Measurements from ENCODE around the gene PPP1R13B. TPM values are rescaled to one million over a fixed set of nuclear protein-coding genes. Genes with fewer than 3 reads are reported as not detected.

PPP1R13B gene
- total RNA-seq, 4 donors from 2014 or later: 5.6 to 71.6 (median 18.2) TPM

DNA sequence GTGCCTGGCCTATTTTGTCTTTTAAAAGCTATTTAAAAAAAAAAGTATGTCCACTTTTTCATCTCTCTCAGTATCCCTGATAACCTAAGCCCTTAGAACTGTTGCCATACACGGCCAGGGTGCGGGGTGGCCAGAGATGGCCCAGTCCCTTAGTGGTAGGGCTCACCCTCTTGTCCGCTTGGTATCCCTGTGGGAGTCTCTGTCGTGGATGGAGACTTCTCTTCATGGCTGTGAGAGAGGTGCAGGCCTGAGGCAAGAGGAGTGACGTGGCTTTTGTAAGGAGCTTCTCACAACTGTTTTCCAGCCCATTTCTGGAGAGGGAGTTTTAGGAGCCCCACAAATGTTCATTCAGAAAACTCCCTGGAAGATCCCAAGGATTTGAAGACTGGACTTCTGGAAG, 158.9 kb downstream of the PPP1R13B start:
- intact Hi-C loops (cut with DNase I; ENCODE audit: low total_unique reads): no loop called here
- TF ChIP-seq POLR2A (IDR thresholded peaks at IDR 0.05): no peak
- TF ChIP-seq, protein P1, sequence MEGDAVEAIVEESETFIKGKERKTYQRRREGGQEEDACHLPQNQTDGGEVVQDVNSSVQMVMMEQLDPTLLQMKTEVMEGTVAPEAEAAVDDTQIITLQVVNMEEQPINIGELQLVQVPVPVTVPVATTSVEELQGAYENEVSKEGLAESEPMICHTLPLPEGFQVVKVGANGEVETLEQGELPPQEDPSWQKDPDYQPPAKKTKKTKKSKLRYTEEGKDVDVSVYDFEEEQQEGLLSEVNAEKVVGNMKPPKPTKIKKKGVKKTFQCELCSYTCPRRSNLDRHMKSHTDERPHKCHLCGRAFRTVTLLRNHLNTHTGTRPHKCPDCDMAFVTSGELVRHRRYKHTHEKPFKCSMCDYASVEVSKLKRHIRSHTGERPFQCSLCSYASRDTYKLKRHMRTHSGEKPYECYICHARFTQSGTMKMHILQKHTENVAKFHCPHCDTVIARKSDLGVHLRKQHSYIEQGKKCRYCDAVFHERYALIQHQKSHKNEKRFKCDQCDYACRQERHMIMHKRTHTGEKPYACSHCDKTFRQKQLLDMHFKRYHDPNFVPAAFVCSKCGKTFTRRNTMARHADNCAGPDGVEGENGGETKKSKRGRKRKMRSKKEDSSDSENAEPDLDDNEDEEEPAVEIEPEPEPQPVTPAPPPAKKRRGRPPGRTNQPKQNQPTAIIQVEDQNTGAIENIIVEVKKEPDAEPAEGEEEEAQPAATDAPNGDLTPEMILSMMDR (IDR thresholded peaks at IDR 0.05): no peak
- Histone ChIP-seq H3K4me3 (no peak overlapping the region), H3K4me1 (no peaks in the 10 kb centered on the region), H3K27me3 (no peaks in the 10 kb centered on the region), H3K27ac (no peak overlapping the region), H3K9me3 (no peaks in the 10 kb centered on the region), H3K36me3 (no peaks in the 10 kb centered on the region)
- no peak for DNase-seq

DNA sequence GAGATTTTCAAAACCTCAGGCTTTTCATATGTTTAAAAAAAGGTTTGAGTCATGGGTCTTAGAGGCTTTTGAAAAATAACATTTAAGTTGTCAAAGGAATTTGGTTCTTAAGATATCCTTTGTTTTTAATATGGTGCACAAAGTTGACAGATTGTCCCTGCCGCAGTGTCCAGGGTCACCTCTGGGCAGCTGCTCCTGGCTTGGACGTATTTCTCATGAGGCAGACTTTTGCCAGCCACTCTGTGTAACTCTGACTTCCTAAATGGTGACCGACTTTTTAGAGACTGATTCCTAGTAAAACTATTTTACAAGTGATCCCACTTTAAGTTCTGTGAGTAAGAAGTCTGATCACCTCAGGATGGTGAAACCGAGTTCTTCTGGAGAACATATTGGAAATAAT, 159.7 kb downstream of the PPP1R13B start:
- Histone ChIP-seq H3K27me3 (no peaks in the 10 kb centered on the region), H3K9me3 (no peaks in the 10 kb centered on the region), H3K36me3 (no peaks in the 10 kb centered on the region), H3K4me1 (no peaks in the 10 kb centered on the region), H3K4me3 (no peak overlapping the region), H3K27ac (no peak overlapping the region)
- intact Hi-C loops (cut with DNase I; ENCODE audit: low total_unique reads): no loop called here
- DNase-seq: no peak
- TF ChIP-seq, protein P1 (IDR thresholded peaks at IDR 0.05): no peak
- no peak for TF ChIP-seq POLR2A (IDR thresholded peaks at IDR 0.05)

DNA sequence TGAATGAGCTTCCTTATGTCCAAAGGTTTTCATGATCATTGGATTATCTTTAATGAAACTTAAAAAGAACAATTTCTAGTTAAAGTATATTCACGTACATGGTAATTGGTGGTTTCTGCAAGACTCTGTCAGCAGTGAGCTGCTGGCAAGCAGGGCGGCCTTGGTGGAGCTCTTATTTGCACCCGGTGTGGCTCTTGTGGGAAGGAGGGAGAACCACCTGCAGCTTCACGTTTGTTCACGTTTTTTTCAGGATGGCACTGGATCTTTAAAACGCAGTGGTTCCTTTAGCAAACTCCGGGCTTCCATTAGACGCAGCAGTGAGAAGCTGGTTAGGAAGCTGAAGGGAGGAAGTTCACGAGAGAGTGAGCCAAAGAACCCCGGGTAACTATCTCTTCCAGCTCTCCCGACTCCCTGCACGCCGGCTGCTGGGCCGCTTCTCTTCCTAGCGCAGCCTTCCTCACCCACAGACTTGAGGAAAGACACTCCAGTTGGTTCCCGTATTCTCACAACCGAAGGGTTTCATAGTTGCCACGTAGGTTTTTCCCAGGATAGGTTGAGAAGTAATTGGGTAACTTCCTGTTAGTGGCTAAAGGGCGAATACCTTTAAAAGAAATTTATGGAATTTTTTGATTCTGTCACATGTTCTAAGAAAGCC, 160.4 kb downstream of the PPP1R13B start:
- intact Hi-C loops (cut with DNase I; ENCODE audit: low total_unique reads): no loop called here

DNA sequence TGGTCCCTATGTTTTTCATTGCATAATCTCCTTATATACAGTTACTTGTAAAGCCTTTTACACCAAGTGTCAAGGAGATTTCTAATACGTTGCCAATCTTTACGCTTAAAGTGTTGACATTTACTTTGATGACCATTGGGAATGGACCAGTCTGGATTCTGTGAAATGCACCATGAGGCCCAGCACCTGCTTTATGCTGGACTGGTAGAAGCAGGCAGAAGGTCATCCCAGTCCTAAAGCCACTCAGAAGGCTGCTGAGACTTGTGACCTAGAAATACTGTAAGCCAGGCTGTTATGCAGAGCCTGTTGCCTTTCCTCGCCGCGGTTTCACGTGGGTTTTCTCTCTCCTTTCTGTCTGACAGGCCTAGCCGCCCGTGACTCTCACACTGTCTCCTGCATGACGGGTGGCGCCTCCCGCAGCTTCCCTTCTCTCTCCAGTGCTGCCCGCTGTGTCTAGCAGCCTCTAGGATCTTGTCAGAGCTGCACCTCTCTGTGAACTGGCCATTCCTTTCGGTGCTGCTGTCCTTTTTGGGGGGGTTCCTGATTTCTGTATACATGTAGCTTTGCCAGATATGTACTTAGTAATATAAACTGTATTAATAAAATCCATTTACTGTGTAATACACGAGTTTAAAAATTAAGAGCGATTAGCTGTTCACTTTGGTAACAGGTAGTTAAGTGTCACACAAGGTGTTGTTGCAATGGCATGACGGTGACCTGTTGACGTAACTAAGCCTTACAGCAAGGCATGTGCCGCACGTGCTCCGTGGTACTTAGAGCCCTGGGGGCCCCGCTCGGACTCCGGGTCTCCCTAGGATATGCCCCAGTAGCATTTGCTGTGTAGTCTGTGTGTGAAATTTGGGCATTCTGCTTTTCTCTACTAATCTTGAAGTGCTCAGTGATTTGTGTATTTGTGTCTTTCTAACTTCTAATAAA, 161.8 kb downstream of the PPP1R13B start:
- intact Hi-C loops (cut with DNase I; ENCODE audit: low total_unique reads): no loop called here
- Histone ChIP-seq H3K9me3 (no peaks in the 10 kb centered on the region), H3K27ac (no peak overlapping the region), H3K4me1 (no peaks in the 10 kb centered on the region), H3K27me3 (no peaks in the 10 kb centered on the region), H3K4me3 (no peak overlapping the region), H3K36me3 (no peaks in the 10 kb centered on the region)
- no peak for DNase-seq
- TF ChIP-seq, protein P1 (IDR thresholded peaks at IDR 0.05): no peak
- no peak for TF ChIP-seq POLR2A (IDR thresholded peaks at IDR 0.05)

More for the DNA sequence above, 160.4 kb downstream of the PPP1R13B start:
- no peak for DNase-seq
- Histone ChIP-seq H3K27ac (no peak overlapping the region), H3K36me3 (no peaks in the 10 kb centered on the region), H3K4me3 (no peak overlapping the region), H3K9me3 (no peaks in the 10 kb centered on the region), H3K27me3 (no peaks in the 10 kb centered on the region), H3K4me1 (no peaks in the 10 kb centered on the region)
- no peak for TF ChIP-seq POLR2A (IDR thresholded peaks at IDR 0.05)
- TF ChIP-seq, protein P1 (IDR thresholded peaks at IDR 0.05): no peak

DNA sequence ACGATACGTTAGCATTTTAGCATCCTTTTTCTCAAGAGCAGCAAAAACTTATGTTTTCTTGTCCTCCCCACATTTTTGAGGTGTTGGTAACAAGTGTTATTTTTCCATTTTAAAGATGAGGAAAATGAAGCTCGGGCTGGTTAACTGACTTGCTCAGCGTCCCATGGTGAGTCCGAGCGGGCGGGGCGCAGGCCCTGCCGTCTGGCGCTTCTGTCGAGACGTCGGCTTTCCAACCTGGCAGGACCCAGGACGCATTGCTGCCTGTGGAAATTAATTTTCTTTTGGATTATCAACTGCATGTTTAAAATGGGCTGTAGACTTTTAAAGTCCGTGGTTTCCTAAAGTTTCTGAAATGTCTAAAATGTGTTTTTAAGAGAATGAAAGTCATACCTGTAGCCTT, 162.5 kb downstream of the PPP1R13B start:
- no peak for TF ChIP-seq POLR2A (IDR thresholded peaks at IDR 0.05)
- H3K27ac ChIP-seq: no peak overlapping the region
- H3K27me3 ChIP-seq: no peaks in the 10 kb centered on the region
- no peaks in the 10 kb centered on the region for H3K9me3 ChIP-seq
- H3K4me1 ChIP-seq: no peaks in the 10 kb centered on the region
- H3K36me3 ChIP-seq: no peaks in the 10 kb centered on the region
- no peak for DNase-seq
- no peak overlapping the region for H3K4me3 ChIP-seq
- intact Hi-C loops (cut with DNase I; ENCODE audit: low total_unique reads): no loop called here
